Thyroid gland (tissue), 4 donors: ENCODE results near the gene TBCEL. TPM values are rescaled to one million over a fixed set of nuclear protein-coding genes. Genes with fewer than 3 reads are reported as not detected.

Experiments used
- DNase-seq, 2 donors: peaks; one replicate each; pipeline ENCODE4 v3.0.0-alpha.2; 2019
- H3K27ac ChIP-seq, 3 donors: fragments of 200-600 bp; sonication (generic); 1 replicate in 2 of 3; 2 replicates in 1 of 3; pipeline ENCODE4 v1.5.1; 2016 to 2019; ENCODE audit warnings: mild to moderate bottlenecking in 1 of 3, moderate library complexity in 1 of 3
- H3K27me3 ChIP-seq: fragments of 200-600 bp; sonication (generic); one replicate; pipeline ENCODE4 v1.5.1; 2019
- H3K36me3 ChIP-seq, 2 donors: fragments of 200-600 bp; sonication (generic); one replicate each; pipeline ENCODE4 v1.5.1; 2016 to 2019
- H3K4me1 ChIP-seq, 2 donors: fragments of 200-600 bp; sonication (generic); one replicate each; pipeline ENCODE4 v1.5.1; 2017 to 2019
- H3K4me3 ChIP-seq, 3 donors: fragments of 200-600 bp; sonication (generic); replicated peaks in 1 of 3; 1 replicate in 2 of 3; 2 replicates in 1 of 3; pipeline ENCODE4 v1.5.1; 2016; ENCODE audit warnings: mild to moderate bottlenecking in 1 of 3
- H3K9me3 ChIP-seq: fragments of 200-600 bp; sonication (generic); one replicate; pipeline ENCODE4 v1.5.1; 2017
- POLR2A ChIP-seq, 2 donors: fragments of 450-650 bp; IDR thresholded peaks; one replicate each; pipeline ENCODE4 v1.6.1; 2017; ENCODE audit warnings: antibody characterized with exemption in 2 of 2, mild to moderate bottlenecking in 2 of 2, moderate library complexity in 1 of 2
- WGBS, 2 donors: methylation state at CpG; one replicate each; pipeline ENCODE4 v1.1.5; 2017; 5-methylcytosine and 5-hydroxymethylcytosine counted together
- intact Hi-C: fragments of 100-400 bp; cut with DNase I; formaldehyde crosslinking; loops from one replicate; pipeline ENCODE4 v1.15.1; 2023
- total RNA-seq, 4 donors: library from RNA; depleted of rRNA; stranded (reverse); fragments of >200 nt; gene quantifications; one replicate each; pipeline ENCODE4 v1.2.3, GENCODE V29; 2016
- TF ChIP-seq, protein P1 (sequence below), 6 experiments: fragments of 200-600 bp in 3 of 6; fragments of 450-650 bp in 3 of 6; sonication (generic) in 3 of 6; IDR thresholded peaks; one replicate each; pipeline ENCODE4 v1.5.1; 2016 to 2019; ENCODE audit warnings: antibody characterized with exemption in 6 of 6, mild to moderate bottlenecking in 2 of 6, inconsistent platforms in 1 of 6, moderate library complexity in 1 of 6

The TBCEL gene, protein sequence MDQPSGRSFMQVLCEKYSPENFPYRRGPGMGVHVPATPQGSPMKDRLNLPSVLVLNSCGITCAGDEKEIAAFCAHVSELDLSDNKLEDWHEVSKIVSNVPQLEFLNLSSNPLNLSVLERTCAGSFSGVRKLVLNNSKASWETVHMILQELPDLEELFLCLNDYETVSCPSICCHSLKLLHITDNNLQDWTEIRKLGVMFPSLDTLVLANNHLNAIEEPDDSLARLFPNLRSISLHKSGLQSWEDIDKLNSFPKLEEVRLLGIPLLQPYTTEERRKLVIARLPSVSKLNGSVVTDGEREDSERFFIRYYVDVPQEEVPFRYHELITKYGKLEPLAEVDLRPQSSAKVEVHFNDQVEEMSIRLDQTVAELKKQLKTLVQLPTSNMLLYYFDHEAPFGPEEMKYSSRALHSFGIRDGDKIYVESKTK
- total RNA-seq, result 10 to 100 TPM; 32.3 to 89.4 (median 43.9) TPM

DNA sequence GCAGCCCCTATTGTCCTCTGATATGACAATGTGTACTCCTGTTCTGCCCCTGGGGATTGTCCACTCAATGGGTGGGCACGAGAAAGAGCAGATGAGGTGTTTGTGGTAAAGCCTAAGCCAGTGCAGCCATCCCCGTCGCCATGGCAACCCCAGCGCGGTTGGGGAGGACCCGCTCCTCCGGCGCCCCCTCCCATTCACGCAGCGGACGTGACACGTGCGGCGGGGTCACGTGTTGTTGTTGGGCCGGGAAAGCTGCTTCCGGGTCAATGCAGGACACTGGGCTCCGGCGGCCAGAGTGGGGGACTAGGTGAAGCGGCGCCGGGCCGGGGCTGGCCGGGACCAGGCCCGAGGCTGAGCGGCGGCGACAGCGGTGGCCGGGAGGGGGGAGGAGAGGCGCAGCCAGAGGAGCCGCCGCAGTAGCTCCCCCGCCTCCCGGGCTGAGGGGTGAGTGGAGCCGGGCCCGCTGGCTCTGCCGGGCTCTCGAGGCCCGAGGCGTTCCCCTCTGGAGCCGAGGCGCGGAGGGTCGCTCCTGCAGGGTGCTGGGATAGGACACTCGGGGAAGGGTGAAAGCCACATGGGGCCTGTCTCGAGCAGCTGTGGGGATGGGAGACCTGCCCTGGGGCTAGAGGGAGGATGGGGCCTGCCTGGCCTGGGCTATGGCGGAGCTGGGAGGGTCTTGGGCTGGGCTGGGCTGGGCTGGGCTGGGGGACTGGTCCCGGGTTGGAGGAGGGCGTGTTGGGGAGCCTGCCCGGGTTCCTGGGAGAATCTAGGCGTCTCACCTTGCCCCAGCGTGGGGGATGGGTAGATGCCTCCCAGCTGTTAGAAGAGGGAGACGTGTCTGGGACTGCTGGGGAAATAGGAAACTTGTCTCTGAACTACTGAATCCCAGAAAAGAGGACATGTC lies at the start of gene TBCEL:
Gene TBCEL, plus strand, starts transcription at position 255 of the 904 bp plus-strand sequence. CDS start 21,589 bp downstream, outside the sequence.
- Histone ChIP-seq H3K27me3 (no peaks in the 10 kb centered on the region), H3K4me3 (peak within 1 kb of the TSS; percentile 59 to 91 (median 77)), H3K27ac (peak within 1 kb of the TSS; percentile 13 to 80 (median 75)), H3K36me3 (no peaks in the 10 kb centered on the region), H3K9me3 (no peaks in the 10 kb centered on the region), H3K4me1 (peaks cover 7 to 11% of the 10 kb centered on the region in 2 donors)
- intact Hi-C loops, result no loop called here
- WGBS, 2 donors, result 0 to 2% methylated on average over 19 to 24 of the region's 54 CpGs
- DNase-seq, result peak; percentile 91 to 92
- peak in 1 of 2 donors; percentile 69 for TF ChIP-seq POLR2A (IDR thresholded peaks at IDR 0.05)
- TF ChIP-seq, protein P1, sequence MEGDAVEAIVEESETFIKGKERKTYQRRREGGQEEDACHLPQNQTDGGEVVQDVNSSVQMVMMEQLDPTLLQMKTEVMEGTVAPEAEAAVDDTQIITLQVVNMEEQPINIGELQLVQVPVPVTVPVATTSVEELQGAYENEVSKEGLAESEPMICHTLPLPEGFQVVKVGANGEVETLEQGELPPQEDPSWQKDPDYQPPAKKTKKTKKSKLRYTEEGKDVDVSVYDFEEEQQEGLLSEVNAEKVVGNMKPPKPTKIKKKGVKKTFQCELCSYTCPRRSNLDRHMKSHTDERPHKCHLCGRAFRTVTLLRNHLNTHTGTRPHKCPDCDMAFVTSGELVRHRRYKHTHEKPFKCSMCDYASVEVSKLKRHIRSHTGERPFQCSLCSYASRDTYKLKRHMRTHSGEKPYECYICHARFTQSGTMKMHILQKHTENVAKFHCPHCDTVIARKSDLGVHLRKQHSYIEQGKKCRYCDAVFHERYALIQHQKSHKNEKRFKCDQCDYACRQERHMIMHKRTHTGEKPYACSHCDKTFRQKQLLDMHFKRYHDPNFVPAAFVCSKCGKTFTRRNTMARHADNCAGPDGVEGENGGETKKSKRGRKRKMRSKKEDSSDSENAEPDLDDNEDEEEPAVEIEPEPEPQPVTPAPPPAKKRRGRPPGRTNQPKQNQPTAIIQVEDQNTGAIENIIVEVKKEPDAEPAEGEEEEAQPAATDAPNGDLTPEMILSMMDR (IDR thresholded peaks at IDR 0.05), result no peak

DNA sequence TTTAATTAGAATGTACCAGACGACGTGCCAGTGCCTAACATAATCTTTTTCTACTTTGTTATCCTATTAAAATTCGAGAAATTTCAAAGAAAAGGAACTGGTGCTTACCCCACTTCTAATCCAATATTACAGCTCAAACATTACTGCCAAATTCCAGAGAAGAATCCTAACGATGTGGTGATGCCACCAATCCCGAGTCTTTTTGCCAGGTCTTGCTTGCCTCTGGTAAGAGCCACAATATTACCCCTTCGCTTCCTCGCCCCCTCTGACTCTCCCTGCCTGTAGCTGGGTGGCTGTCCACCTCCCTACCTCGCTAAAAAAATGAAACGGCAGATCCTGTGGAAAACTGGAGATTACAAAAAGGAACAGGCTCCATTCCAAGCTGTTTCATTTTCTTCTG lies 49.4 kb upstream of the TBCEL start:
- H3K36me3 ChIP-seq, result no peaks in the 10 kb centered on the region
- H3K27me3 ChIP-seq, result no peaks in the 10 kb centered on the region
- H3K27ac ChIP-seq, result no peak overlapping the region
- intact Hi-C loops, result no loop called here
- H3K9me3 ChIP-seq, result no peaks in the 10 kb centered on the region
- DNase-seq, result no peak
- H3K4me1 ChIP-seq, result no peaks in the 10 kb centered on the region
- no peak overlapping the region for H3K4me3 ChIP-seq
- WGBS, 2 donors, result 69 to 80% methylated on average over 9 of the region's 9 CpGs
- no peak for TF ChIP-seq POLR2A (IDR thresholded peaks at IDR 0.05)
- TF ChIP-seq, protein P1 (IDR thresholded peaks at IDR 0.05), result no peak

DNA sequence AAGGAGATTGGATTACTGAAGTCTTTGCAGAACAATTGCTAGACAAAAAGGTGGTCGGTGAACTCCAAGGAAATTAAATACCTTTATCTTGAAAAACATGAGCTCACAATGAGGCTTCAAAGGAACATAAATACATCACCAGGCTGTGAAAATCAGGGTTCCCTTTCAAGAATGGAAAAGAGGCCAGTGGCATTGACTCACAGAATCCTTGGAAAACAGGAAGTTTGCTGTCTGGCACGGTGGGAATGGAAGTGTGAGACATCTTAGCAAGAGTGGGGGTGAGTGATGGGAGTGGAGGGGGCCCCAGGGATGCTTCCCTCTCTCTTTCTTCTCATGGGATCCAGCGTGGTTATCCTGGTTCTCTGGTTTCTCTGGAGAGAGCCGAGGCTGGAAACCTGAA lies 48.9 kb upstream of the TBCEL start:
- Histone ChIP-seq H3K27me3 (no peaks in the 10 kb centered on the region), H3K27ac (no peak overlapping the region), H3K4me3 (no peak overlapping the region), H3K9me3 (no peaks in the 10 kb centered on the region), H3K4me1 (no peaks in the 10 kb centered on the region), H3K36me3 (no peaks in the 10 kb centered on the region)
- intact Hi-C loops, result no loop called here
- no peak for DNase-seq
- 45 to 49% methylated on average over 4 of the region's 4 CpGs for WGBS, 2 donors
- TF ChIP-seq, protein P1 (IDR thresholded peaks at IDR 0.05), result no peak
- TF ChIP-seq POLR2A (IDR thresholded peaks at IDR 0.05), result no peak

DNA sequence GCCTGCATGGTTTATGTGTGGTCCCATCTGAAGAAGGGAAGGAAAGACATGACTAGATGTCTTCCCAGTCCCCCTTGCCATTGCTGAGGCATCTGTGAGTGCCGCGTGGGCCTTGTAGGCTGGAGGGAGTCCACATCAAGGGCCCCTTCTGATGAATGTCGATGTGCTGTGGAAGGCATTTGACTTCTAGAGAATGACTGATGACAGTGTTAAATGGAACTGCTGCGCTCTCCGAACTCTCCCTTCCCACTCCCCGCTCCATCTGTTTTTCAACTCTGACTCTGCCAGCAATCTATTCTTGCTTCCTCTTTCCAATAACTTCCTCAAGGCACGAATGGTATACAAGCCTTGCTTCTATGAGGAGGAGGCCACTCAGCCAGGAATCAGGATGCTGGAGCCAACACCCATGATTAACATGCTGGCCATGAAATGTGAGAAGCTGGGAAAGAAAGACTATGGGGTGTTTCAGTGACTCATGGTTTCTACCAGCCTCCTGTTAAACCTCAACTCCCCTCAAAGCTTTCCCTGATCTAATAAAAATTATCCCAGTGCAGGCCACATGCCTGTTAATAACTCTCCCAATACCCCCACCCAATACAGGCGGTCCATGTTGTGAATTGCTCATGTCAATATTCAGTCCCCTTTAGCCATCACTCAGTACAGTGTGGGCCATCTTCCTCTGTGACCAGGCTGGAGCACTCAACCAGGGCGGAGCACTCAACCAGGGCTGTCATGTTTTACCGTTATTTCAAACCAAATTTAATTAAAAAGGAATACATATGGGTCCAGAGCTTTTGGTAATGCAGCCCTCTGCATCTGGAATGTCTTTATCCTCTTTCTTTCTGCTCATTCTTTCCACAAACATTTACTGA lies 46.4 kb upstream of the TBCEL start:
- Histone ChIP-seq H3K4me3 (no peak overlapping the region), H3K27me3 (no peaks in the 10 kb centered on the region), H3K36me3 (no peaks in the 10 kb centered on the region), H3K27ac (no peak overlapping the region), H3K9me3 (no peaks in the 10 kb centered on the region), H3K4me1 (no peaks in the 10 kb centered on the region)
- intact Hi-C loops, result no loop called here
- TF ChIP-seq POLR2A (IDR thresholded peaks at IDR 0.05), result no peak
- TF ChIP-seq, protein P1 (IDR thresholded peaks at IDR 0.05), result no peak
- WGBS, 2 donors, result 79 to 82% methylated on average over 10 of the region's 10 CpGs
- DNase-seq, result no peak
